Measurements from ENCODE around the gene GMPPB. TPM values are rescaled to one million over a fixed set of nuclear protein-coding genes. Genes with fewer than 3 reads are reported as not detected.

The GMPPB gene
- total RNA-seq, 1 experiment from 2014 or later, result 28.0 TPM

DNA sequence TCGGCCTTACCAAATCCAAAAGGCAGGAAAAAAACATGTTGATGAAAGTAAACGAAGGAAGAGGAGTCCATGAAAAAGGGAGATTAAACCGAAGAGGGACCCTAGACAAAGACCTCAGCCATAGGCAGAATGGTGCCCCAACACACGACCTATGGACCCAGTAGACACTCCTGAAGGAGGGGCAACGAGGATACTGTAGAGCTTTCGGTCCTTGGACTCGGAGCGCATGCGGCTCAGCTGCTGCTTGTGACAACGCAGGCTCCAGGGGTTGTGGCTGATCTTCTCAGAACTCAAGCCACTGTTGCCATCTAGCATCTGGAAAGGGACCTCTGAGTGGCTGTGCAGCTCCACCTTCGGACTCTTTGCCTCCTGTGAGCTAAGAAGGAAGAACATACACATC is 8.8 kb upstream of the GMPPB start:
- CTCF ChIA-PET, result interaction anchor here (1.4 kb wide), 1 partner anchor 31 kb away, joined by 5 read pairs; no protein-coding TSS in a partner anchor
- H3K4me1 Mint-ChIP-seq, result no peaks in the 10 kb centered on the region
- POLR2A ChIA-PET, result no interaction called here
- no peak overlapping the region for H3K4me3 Mint-ChIP-seq
- ATAC-seq (no peak), DNase-seq (ENCODE audit: low spot score) (no peak)
- no peaks in the 10 kb centered on the region for H3K27me3 Mint-ChIP-seq (ENCODE audit: low read depth)
- H3K9me3 Mint-ChIP-seq, result peaks cover 5% of the 10 kb centered on the region; the same call in 1 of the 2 replicates
- peaks cover 50% of the 10 kb centered on the region for H3K36me3 Mint-ChIP-seq
- H3K27ac Mint-ChIP-seq, result no peak overlapping the region
- TF ChIP-seq, protein P1, sequence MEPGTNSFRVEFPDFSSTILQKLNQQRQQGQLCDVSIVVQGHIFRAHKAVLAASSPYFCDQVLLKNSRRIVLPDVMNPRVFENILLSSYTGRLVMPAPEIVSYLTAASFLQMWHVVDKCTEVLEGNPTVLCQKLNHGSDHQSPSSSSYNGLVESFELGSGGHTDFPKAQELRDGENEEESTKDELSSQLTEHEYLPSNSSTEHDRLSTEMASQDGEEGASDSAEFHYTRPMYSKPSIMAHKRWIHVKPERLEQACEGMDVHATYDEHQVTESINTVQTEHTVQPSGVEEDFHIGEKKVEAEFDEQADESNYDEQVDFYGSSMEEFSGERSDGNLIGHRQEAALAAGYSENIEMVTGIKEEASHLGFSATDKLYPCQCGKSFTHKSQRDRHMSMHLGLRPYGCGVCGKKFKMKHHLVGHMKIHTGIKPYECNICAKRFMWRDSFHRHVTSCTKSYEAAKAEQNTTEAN (CRISPR knock-in tag; IDR thresholded peaks at IDR 0.05), result no peak
- TF ChIP-seq TEAD4 (CRISPR knock-in tag; IDR thresholded peaks at IDR 0.05), result no peak
- TF ChIP-seq, protein P2, sequence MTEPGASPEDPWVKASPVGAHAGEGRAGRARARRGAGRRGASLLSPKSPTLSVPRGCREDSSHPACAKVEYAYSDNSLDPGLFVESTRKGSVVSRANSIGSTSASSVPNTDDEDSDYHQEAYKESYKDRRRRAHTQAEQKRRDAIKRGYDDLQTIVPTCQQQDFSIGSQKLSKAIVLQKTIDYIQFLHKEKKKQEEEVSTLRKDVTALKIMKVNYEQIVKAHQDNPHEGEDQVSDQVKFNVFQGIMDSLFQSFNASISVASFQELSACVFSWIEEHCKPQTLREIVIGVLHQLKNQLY (CRISPR knock-in tag; IDR thresholded peaks at IDR 0.05), result no peak
- TF ChIP-seq, protein P3, sequence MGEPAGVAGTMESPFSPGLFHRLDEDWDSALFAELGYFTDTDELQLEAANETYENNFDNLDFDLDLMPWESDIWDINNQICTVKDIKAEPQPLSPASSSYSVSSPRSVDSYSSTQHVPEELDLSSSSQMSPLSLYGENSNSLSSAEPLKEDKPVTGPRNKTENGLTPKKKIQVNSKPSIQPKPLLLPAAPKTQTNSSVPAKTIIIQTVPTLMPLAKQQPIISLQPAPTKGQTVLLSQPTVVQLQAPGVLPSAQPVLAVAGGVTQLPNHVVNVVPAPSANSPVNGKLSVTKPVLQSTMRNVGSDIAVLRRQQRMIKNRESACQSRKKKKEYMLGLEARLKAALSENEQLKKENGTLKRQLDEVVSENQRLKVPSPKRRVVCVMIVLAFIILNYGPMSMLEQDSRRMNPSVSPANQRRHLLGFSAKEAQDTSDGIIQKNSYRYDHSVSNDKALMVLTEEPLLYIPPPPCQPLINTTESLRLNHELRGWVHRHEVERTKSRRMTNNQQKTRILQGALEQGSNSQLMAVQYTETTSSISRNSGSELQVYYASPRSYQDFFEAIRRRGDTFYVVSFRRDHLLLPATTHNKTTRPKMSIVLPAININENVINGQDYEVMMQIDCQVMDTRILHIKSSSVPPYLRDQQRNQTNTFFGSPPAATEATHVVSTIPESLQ (CRISPR knock-in tag; IDR thresholded peaks at IDR 0.05), result no peak
- TF ChIP-seq, protein P4, sequence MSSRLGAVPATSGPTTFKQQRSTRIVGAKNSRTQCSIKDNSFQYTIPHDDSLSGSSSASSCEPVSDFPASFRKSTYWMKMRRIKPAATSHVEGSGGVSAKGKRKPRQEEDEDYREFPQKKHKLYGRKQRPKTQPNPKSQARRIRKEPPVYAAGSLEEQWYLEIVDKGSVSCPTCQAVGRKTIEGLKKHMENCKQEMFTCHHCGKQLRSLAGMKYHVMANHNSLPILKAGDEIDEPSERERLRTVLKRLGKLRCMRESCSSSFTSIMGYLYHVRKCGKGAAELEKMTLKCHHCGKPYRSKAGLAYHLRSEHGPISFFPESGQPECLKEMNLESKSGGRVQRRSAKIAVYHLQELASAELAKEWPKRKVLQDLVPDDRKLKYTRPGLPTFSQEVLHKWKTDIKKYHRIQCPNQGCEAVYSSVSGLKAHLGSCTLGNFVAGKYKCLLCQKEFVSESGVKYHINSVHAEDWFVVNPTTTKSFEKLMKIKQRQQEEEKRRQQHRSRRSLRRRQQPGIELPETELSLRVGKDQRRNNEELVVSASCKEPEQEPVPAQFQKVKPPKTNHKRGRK (CRISPR knock-in tag; IDR thresholded peaks at IDR 0.05; ENCODE audit: borderline replicate concordance), result no peak
- TF ChIP-seq, protein P5, sequence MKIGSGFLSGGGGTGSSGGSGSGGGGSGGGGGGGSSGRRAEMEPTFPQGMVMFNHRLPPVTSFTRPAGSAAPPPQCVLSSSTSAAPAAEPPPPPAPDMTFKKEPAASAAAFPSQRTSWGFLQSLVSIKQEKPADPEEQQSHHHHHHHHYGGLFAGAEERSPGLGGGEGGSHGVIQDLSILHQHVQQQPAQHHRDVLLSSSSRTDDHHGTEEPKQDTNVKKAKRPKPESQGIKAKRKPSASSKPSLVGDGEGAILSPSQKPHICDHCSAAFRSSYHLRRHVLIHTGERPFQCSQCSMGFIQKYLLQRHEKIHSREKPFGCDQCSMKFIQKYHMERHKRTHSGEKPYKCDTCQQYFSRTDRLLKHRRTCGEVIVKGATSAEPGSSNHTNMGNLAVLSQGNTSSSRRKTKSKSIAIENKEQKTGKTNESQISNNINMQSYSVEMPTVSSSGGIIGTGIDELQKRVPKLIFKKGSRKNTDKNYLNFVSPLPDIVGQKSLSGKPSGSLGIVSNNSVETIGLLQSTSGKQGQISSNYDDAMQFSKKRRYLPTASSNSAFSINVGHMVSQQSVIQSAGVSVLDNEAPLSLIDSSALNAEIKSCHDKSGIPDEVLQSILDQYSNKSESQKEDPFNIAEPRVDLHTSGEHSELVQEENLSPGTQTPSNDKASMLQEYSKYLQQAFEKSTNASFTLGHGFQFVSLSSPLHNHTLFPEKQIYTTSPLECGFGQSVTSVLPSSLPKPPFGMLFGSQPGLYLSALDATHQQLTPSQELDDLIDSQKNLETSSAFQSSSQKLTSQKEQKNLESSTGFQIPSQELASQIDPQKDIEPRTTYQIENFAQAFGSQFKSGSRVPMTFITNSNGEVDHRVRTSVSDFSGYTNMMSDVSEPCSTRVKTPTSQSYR (CRISPR knock-in tag; IDR thresholded peaks at IDR 0.05), result no peak
- no peak for TF ChIP-seq NFE2L1 (CRISPR knock-in tag; IDR thresholded peaks at IDR 0.05)
- TF ChIP-seq, protein P6, sequence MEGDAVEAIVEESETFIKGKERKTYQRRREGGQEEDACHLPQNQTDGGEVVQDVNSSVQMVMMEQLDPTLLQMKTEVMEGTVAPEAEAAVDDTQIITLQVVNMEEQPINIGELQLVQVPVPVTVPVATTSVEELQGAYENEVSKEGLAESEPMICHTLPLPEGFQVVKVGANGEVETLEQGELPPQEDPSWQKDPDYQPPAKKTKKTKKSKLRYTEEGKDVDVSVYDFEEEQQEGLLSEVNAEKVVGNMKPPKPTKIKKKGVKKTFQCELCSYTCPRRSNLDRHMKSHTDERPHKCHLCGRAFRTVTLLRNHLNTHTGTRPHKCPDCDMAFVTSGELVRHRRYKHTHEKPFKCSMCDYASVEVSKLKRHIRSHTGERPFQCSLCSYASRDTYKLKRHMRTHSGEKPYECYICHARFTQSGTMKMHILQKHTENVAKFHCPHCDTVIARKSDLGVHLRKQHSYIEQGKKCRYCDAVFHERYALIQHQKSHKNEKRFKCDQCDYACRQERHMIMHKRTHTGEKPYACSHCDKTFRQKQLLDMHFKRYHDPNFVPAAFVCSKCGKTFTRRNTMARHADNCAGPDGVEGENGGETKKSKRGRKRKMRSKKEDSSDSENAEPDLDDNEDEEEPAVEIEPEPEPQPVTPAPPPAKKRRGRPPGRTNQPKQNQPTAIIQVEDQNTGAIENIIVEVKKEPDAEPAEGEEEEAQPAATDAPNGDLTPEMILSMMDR (IDR thresholded peaks at IDR 0.05), result no peak
- TF ChIP-seq, protein P7, sequence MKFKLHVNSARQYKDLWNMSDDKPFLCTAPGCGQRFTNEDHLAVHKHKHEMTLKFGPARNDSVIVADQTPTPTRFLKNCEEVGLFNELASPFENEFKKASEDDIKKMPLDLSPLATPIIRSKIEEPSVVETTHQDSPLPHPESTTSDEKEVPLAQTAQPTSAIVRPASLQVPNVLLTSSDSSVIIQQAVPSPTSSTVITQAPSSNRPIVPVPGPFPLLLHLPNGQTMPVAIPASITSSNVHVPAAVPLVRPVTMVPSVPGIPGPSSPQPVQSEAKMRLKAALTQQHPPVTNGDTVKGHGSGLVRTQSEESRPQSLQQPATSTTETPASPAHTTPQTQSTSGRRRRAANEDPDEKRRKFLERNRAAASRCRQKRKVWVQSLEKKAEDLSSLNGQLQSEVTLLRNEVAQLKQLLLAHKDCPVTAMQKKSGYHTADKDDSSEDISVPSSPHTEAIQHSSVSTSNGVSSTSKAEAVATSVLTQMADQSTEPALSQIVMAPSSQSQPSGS (CRISPR knock-in tag; IDR thresholded peaks at IDR 0.05; ENCODE audit: borderline replicate concordance, low read depth), result no peak
- TF ChIP-seq RORB (CRISPR knock-in tag; IDR thresholded peaks at IDR 0.05), result no peak
- TF ChIP-seq ZNF138 (CRISPR knock-in tag; conservative IDR thresholded peaks at IDR 0.05), result no peak
- no peak for TF ChIP-seq ZNF219 (CRISPR knock-in tag; IDR thresholded peaks at IDR 0.05; ENCODE audit: borderline replicate concordance)

All from WTC11 (cell line).